Thyroid gland (tissue), 4 donors: ENCODE measurements around the gene S100A7A.

Source experiments
- POLR2A ChIP-seq, 2 donors: fragments of 450-650 bp; IDR thresholded peaks; one replicate each; pipeline ENCODE4 v1.6.1; 2017; ENCODE audit warnings: antibody characterized with exemption in 2 of 2, mild to moderate bottlenecking in 2 of 2, moderate library complexity in 1 of 2
- TF ChIP-seq, protein P1 (sequence below), 6 experiments: fragments of 200-600 bp in 3 of 6; fragments of 450-650 bp in 3 of 6; sonication (generic) in 3 of 6; IDR thresholded peaks; one replicate each; pipeline ENCODE4 v1.5.1; 2016 to 2019; ENCODE audit warnings: antibody characterized with exemption in 6 of 6, mild to moderate bottlenecking in 2 of 6, inconsistent platforms in 1 of 6, moderate library complexity in 1 of 6

GRCh38 chr1:153397924-153398651 is 18.2 kb upstream of the S100A7A start:
- TF ChIP-seq, protein P1, sequence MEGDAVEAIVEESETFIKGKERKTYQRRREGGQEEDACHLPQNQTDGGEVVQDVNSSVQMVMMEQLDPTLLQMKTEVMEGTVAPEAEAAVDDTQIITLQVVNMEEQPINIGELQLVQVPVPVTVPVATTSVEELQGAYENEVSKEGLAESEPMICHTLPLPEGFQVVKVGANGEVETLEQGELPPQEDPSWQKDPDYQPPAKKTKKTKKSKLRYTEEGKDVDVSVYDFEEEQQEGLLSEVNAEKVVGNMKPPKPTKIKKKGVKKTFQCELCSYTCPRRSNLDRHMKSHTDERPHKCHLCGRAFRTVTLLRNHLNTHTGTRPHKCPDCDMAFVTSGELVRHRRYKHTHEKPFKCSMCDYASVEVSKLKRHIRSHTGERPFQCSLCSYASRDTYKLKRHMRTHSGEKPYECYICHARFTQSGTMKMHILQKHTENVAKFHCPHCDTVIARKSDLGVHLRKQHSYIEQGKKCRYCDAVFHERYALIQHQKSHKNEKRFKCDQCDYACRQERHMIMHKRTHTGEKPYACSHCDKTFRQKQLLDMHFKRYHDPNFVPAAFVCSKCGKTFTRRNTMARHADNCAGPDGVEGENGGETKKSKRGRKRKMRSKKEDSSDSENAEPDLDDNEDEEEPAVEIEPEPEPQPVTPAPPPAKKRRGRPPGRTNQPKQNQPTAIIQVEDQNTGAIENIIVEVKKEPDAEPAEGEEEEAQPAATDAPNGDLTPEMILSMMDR (IDR thresholded peaks at IDR 0.05): no peak
- no peak for TF ChIP-seq POLR2A (IDR thresholded peaks at IDR 0.05)
